NCI-H2171 (cell line): ENCODE measurements around the gene PDC.
"Not testable (repeated sequence)": the region's sequence is repeated elsewhere in the genome, so short reads cannot be mapped to it uniquely, and the experiment has no call there.

Source experiments
- DNase-seq: peaks from one replicate; lab custom pipeline; 2025; lab: John Stamatoyannopoulos, UW

The PDC gene

DNA sequence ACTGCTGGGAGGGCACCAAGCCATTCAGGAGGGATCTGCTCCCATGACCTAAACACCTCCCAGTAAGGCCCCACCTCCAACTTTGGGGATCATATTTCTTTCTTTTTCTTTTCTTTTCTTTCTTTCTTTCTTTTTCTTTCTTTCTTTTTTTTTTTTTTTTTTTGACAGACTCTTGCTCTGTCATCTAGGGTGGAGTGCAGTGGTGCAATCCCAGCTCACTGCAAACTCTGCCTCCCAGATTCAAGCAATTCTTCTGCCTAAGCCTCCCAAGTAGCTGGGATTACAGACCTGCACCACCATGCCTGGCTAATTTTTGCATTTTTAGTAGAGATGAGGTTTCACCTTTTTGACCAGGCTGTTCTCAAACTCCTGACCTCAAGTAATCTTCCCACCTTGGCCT, 4.6 kb upstream of the PDC start:
- not testable (repeated sequence) for DNase-seq

DNA sequence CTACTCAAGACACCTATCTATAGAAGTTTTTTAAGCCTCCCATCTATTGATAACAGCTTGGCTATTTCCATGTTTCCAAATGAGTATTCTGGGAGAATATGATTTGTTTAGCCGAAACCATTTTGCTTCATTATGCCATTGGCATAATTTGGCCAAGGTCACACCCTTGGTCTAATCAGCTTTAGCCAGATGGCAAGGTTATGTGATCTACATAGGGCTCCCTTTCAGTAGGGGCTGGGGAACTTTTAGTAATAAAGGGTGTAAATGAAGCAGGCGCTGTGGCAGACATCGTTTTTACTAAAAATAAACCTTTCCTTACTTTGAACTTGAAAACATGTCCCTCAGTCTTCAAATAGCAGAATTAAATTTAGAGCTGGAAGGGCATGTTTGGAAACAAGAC, 3.0 kb upstream of the PDC start:
- DNase-seq = no peak

DNA sequence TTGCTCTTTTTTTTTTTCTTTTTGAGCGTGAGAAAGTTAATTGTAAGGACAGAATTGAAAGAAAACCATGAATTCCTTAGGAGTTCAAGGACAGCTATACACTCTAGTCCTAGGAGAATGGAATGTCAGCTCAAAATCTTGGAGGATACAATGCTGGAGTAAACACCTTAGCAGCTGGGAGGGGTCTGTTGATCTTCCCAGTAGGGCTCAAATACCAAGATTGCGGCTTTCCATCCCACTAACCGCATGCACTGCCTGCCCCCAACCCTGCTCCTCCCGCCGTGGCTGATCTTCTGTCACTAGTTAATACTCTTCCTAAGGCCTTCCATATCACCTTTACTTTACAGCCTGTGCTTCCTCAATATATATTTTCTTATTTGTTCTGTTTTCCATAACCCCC, 2.6 kb upstream of the PDC start:
- DNase-seq = no peak

GRCh38 chr1:186459161-186459560, 1.8 kb downstream of the PDC start:
- DNase-seq = not testable (repeated sequence)

DNA sequence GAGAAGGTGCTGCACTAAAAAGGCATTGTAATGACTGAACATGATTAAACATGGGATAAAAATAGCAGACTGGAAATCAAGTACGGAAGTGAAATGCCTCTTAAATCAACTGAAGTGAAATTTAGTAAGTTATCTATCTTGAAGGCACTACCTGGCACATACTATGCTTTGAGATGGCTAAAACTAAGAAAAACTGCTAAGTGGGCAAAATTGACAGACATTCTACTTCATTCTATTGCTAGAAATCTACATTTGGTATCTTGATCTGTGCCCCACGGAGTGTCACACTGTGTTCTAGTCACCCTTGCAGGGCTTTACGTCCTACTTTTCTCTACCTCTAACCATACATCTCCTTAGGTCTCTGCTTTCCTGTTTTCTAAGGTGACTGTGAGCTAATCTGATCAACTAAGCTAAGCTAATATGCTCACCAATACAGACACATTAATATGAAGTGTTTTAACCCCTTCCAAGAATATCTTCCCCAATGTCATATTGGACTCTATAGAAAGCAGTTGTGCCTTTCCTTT, 4.1 kb downstream of the PDC start:
- DNase-seq = no peak

GRCh38 chr1:186454981-186455380, 5.9 kb downstream of the PDC start:
- DNase-seq = no peak

DNA sequence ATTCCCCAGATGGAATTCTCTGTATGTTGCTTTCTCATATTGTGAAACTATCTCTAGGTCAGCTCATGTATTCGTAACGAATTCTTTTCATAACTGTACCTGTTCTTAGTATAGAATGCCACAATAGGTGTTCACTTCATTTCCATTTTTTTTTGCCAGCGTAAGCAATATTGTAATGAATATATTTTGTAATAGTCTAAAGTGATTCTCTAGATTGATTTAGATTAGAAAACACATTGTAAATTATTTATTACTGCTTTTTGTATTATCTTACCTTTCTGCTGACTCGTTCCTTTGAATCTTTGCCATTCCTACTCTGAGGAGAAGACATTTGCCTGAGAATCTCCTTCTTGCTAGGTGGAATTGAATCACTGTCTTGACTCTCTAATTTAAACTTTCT, 14.8 kb downstream of the PDC start:
- no peak for DNase-seq

DNA sequence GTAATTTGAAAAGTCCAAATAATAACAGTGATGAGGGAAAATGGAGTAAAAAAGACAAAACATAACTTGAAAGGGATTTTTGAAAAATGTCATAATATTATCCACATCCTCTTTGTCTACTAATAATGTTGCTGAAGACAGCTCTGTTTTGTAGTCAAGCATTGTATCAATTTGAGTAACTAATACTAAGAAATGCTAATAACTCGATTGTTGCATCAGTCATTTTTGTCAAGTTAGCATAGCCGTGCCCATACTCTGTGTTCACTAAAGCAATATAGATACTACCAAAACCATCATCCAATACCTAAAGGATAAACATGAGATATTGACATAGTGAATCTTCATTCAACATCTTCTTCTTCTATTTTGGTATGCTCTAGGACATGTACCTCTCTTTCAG, 17.3 kb downstream of the PDC start:
- DNase-seq = no peak

DNA sequence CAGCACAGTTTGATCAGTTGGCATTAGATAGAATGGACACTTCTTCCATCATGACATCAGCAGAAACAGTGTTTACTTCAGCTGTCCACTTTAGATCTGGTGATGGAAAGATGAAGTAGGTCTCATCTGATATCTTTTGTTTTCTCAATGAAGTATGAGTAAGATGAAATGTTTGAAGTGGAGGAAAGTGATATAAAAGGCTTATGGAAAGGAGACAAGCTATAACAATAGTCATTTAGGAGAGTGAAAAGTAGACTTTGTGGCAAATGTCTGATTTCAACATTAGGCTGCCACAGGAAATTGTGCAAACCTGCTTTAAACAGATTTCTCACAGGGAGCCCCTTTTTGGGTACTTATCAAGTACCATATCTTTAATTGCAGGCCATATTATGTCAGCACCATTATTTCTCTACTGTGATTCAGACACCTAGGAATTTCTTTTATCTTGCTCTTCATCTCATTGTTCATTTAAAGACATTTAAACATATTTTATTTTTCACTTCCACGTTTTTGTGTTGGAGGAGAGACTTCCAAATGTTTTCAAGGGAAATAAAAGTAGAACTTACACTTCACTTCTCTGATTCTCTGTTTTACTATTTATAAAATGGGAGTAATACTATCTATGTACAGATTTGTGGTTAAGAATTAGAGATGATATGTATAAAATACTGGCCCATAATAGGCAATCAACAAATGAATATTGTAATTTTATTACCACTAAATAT, 18.1 kb downstream of the PDC start:
- DNase-seq = no peak

DNA sequence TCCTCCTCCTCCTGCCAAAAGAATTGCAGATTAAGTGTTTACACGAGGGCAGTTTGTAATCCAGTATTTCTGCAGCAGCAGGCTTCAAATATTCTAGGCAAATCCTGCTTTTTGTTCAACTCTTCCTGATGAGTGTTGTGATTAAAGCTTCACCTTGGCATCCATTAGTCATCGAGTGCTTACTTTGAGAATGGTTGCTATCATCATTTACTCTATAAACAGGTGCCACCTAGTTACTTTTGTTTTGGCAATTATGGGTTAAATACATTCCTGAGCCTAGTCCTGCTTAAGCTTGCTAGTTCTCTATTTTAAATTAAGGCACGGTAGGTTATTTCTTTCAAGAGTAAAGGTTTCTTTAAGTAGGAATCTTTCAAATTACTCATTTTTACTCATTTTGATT, 20.3 kb downstream of the PDC start:
- no peak for DNase-seq

GRCh38 chr1:186438567-186438966, 22.3 kb downstream of the PDC start:
- DNase-seq = no peak

GRCh38 chr1:186435336-186435735, 25.6 kb downstream of the PDC start:
- DNase-seq = no peak

GRCh38 chr1:186429017-186429416, 31.9 kb downstream of the PDC start:
- no peak for DNase-seq

- no peak for DNase-seq
Observed at GRCh38 chr1:186426118-186426517, 34.8 kb downstream of the PDC start.

- DNase-seq = no peak
Observed at GRCh38 chr1:186424539-186424938, 36.4 kb downstream of the PDC start.

DNA sequence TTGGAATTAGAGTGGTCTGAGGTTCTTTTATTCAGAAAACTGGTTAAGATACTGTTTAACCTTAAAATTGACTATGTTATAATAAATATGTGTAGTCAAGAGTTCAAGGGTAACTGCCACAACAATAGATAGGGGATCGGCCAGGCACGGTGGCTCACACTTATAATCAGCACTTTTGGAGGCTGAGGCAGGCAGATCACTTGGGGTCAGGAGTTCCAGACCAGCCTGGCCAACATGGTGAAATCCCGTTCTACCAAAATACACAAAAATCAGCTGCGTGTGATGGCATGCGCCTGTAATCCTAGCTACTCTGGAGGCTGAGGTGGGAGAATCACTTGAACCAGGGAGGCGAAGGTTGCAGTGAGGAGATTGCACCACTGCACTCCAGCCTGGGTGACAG, 39.5 kb downstream of the PDC start:
- no peak for DNase-seq

DNA sequence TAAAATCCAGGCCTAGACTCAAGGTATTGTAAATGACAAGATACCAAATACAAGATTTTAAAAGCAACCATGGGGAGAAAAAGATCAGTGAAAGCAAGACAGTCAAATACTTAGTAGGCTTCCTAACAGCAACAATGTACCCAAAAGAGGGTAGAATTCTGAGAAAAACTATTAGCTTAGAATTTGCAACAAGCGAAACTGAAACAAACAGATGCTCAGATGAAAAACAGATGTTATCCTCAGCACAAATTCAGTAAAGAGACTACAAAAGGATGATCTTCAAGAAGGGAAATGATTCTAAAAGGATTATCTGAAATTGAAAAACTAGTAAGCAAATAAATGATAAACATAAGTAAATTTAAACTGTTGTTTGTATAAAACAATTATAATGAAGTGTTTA, 40.0 kb downstream of the PDC start:
- no peak for DNase-seq

DNA sequence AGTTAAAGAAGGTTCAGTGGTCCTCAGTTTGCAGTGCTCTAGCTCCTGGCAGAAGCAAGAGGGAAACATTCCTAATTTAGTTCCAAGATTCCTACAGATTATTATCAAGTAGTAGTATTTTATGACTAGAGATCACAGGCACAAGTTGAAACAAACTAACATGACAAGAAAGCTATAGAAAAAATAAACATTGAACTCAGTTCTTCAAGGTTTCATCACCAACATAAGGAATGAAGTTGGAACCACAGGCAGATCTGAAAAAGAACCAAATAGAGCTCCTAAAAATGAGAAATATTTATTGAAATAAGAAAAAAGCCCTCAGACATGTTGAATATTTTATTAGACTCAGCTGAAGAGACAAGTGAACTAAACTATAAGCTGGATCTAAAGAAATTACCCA, 40.6 kb downstream of the PDC start:
- no peak for DNase-seq

DNA sequence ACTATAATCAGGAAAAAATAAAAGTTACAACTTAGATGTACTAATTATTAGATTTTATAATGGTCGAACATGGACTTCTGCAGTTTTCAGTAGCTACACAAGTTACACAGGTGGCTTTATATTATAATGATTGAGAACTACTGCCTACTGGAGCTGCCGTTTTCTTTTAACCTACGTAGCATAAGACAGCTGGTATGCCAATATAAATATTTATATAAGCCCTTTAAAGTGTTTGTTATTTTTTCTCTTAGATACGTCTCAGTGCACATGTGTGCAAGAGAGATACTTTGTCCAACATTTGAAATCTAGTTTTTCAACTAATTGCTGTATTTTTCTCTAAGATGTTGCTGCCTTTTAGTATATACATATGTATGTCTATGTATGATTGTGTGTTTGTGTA, 42.4 kb downstream of the PDC start:
- DNase-seq = no peak

GRCh38 chr1:186413319-186413718, 47.6 kb downstream of the PDC start:
- no peak for DNase-seq

DNA sequence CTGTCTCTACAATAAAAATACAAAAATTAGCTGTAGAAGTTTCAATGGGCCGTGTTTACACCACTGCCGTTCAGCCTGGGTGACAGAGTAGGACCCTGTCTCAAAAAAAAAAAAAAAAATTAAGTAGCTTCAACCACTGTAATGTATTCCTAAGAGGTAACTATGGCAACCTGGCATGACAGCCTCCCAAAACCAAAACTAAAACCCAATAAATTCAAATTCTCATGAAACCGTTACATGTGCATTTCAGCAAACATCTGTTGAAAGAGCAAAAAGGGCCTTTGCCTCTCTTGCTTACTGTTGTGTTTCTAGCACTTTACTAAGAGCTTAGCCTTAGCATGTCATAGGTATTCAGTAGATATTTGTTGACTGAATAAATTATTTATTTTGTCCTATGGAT, 51.8 kb downstream of the PDC start:
- DNase-seq = no peak

GRCh38 chr1:186404454-186405051, 56.4 kb downstream of the PDC start:
- no peak for DNase-seq

DNA sequence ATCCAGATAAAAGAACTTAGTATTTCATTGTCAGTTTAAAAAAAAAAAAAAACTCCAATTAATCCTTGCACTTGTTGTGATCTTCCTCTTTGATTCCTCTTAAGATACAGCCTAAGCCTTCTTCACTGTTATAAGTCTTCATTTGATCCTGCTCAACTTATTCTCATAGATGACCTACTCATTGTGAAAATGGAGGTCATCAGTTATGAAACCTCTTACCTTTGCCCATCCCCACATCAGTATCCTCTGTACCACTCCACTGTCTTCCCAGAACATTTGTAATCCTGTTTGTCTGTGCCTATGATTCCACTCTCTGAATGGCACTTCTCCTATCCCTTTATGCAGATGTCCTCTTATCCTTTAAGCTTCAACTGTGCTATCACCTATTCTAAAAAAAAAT, 57.3 kb downstream of the PDC start:
- DNase-seq = no peak

- not testable (repeated sequence) for DNase-seq
Observed at GRCh38 chr1:186401446-186401845, 59.5 kb downstream of the PDC start.
